C4-2B (cell line): ENCODE results near the gene CA7.

Source experiments
- H3K27ac ChIP-seq: fragments of 450-650 bp; 2 replicates; pipeline ENCODE4 v1.5.1; 2017
- CTCF ChIP-seq: fragments of 450-650 bp; conservative IDR thresholded peaks from 2 replicates; pipeline ENCODE4 v1.5.1; 2017; ENCODE audit warnings: mild to moderate bottlenecking
- ZFX ChIP-seq: fragments of 450-650 bp; IDR thresholded peaks from 2 replicates; pipeline ENCODE4 v1.6.1; 2017

CA7 gene

GRCh38 chr16:66898207-66898606 lies 54.0 kb downstream of the CA7 start:
- no peak overlapping the region for H3K27ac ChIP-seq
- TF ChIP-seq ZFX, result no peak
- TF ChIP-seq CTCF, result no peak

GRCh38 chr16:66898933-66899309 lies 54.7 kb downstream of the CA7 start:
- H3K27ac ChIP-seq, result no peak overlapping the region
- TF ChIP-seq CTCF, result no peak
- no peak for TF ChIP-seq ZFX

GRCh38 chr16:66899310-66899944 lies 55.2 kb downstream of the CA7 start:
- no peak for TF ChIP-seq CTCF
- TF ChIP-seq ZFX, result no peak
- no peak overlapping the region; the same call in 1 of the 2 replicates for H3K27ac ChIP-seq

GRCh38 chr16:66899945-66900710 lies 55.9 kb downstream of the CA7 start:
- TF ChIP-seq ZFX (no peak), CTCF (no peak)
- H3K27ac ChIP-seq, result no peak overlapping the region

- TF ChIP-seq CTCF, result no peak
- no peak overlapping the region for H3K27ac ChIP-seq
Measured at GRCh38 chr16:66900721-66901441, 56.7 kb downstream of the CA7 start.

GRCh38 chr16:66901626-66902025 lies 57.4 kb downstream of the CA7 start:
- no peak overlapping the region for H3K27ac ChIP-seq
- TF ChIP-seq CTCF (no peak), ZFX (no peak)
